ENCODE data around the gene C1QTNF8. TPM values are rescaled to one million over a fixed set of nuclear protein-coding genes. Genes with fewer than 3 reads are reported as not detected.

C1QTNF8 gene
- total RNA-seq, 2 donors from 2014 or later, result not detected

- Mint-ChIP-seq H3K36me3 (no peaks in the 10 kb centered on the region), H3K27me3 (peaks cover 0 to 20% of the 10 kb centered on the region in 2 donors), H3K4me1 (ENCODE audit: low read depth in 2 of 2) (peaks cover 5 to 6% of the 10 kb centered on the region in 2 donors), H3K27ac (no peak overlapping the region), H3K4me3 (no peak overlapping the region), H3K9me3 (no peaks in the 10 kb centered on the region)
- no peak for DNase-seq (ENCODE audit: low spot score)
- no peak for ATAC-seq
These were observed 29.4 kb downstream of the C1QTNF8 start for GRCh38 chr16:1066584-1067172.

GRCh38 chr16:1065469-1066128 lies 30.4 kb downstream of the C1QTNF8 start:
- Mint-ChIP-seq H3K9me3 (no peaks in the 10 kb centered on the region), H3K4me1 (ENCODE audit: low read depth in 2 of 2) (peaks cover 5 to 6% of the 10 kb centered on the region in 2 donors), H3K27me3 (peaks cover 0 to 20% of the 10 kb centered on the region in 2 donors), H3K27ac (no peak overlapping the region), H3K4me3 (no peak overlapping the region), H3K36me3 (no peaks in the 10 kb centered on the region)
- no peak for ATAC-seq
- DNase-seq (ENCODE audit: low spot score), result no peak

GRCh38 chr16:1063728-1064127 lies 32.3 kb downstream of the C1QTNF8 start:
- H3K9me3 Mint-ChIP-seq, result peaks cover 3% of the 10 kb centered on the region
- H3K4me3 Mint-ChIP-seq, result no peak overlapping the region
- H3K36me3 Mint-ChIP-seq, result no peaks in the 10 kb centered on the region
- DNase-seq (ENCODE audit: low spot score), result no peak
- peaks cover 5 to 6% of the 10 kb centered on the region in 2 donors for H3K4me1 Mint-ChIP-seq (ENCODE audit: low read depth in 2 of 2)
- ATAC-seq, result no peak
- H3K27me3 Mint-ChIP-seq, result peaks cover 0 to 17% of the 10 kb centered on the region in 2 donors
- H3K27ac Mint-ChIP-seq, result no peak overlapping the region

- DNase-seq (ENCODE audit: low spot score), result no peak
- peaks cover 0 to 17% of the 10 kb centered on the region in 2 donors for H3K27me3 Mint-ChIP-seq
- no peak overlapping the region for H3K4me3 Mint-ChIP-seq
- ATAC-seq, result no peak
- H3K36me3 Mint-ChIP-seq, result no peaks in the 10 kb centered on the region
- H3K27ac Mint-ChIP-seq, result no peak overlapping the region
- peaks cover 5 to 6% of the 10 kb centered on the region in 2 donors for H3K4me1 Mint-ChIP-seq (ENCODE audit: low read depth in 2 of 2)
- peaks cover 3% of the 10 kb centered on the region for H3K9me3 Mint-ChIP-seq
These were observed 33.1 kb downstream of the C1QTNF8 start for GRCh38 chr16:1062895-1063294.

GRCh38 chr16:1061769-1062505 lies 34.1 kb downstream of the C1QTNF8 start:
- Mint-ChIP-seq H3K27me3 (peaks cover 0 to 13% of the 10 kb centered on the region in 2 donors), H3K27ac (no peak overlapping the region), H3K9me3 (peaks cover 3% of the 10 kb centered on the region), H3K4me1 (ENCODE audit: low read depth in 2 of 2) (no peaks in the 10 kb centered on the region), H3K4me3 (no peak overlapping the region), H3K36me3 (no peaks in the 10 kb centered on the region)
- no peak for DNase-seq (ENCODE audit: low spot score)
- ATAC-seq, result no peak

DNA sequence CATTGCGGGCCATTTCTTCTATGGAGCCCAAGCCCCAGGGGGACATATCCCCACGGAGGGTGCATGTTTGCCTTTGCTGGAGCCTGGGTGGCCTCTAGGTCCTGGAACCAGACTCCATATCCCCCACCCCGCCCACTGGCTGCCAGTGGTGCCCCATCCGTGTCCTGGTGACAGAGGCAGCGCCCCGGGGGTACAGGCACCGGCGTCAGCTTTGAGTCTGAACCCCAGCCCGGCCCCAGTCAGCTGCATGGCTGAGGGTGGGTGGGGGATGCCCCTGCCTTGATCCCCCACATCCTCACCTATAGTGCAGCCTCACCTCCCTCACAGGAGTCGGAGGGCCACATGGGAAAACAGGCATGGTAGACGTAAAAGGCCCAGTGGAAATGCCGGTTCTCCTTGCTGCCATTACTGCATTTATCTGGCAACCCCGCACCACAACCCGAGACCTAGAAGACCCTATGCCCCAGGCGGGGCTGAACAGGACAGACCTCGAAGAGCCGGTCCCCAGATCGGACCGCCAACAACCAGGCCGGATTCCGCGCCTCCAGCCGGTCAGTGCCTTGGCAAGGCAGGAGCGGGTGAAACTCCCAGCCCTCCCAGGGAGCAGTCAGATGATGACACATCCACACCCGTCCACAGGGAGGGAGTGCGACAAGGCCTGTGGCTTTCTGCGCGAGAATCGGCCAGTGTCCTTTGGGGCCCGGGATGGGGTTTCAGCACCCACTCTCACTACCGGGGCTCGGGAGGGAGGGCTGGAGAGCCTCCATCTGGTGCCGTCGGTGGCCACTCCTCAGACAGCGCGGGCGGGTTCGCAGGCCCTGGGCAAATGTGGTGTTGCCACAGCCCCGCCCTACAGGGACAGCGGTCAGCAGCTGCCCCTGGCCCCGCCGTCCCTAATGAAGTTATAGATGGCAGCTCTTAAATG lies 35.4 kb downstream of the C1QTNF8 start:
- no peaks in the 10 kb centered on the region for H3K36me3 Mint-ChIP-seq
- H3K27me3 Mint-ChIP-seq, result peaks cover 0 to 10% of the 10 kb centered on the region in 2 donors
- no peak for ATAC-seq
- no peak overlapping the region for H3K27ac Mint-ChIP-seq
- no peaks in the 10 kb centered on the region for H3K4me1 Mint-ChIP-seq (ENCODE audit: low read depth in 2 of 2)
- H3K9me3 Mint-ChIP-seq, result peaks cover 3% of the 10 kb centered on the region
- no peak overlapping the region for H3K4me3 Mint-ChIP-seq
- DNase-seq (ENCODE audit: low spot score), result no peak

DNA sequence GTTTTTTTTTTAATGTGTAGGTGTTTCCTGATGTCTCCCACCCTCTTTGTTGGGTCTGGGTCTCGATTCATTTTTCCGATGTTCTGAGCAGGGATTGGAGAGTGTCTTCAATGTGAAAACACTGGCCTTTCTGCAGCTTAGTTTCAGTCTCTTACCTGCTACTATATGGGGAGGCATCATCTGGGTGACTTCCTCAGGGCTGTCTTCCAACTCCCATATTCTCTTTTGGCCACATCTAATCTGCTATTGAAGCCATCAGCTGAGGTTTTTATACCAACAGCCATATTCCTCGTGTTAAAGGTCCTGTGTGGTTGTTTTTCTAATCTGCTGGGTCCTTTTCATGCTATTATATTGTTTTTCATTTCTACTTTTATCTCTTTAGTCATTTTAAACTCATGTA lies 36.7 kb downstream of the C1QTNF8 start:
- no peak for DNase-seq (ENCODE audit: low spot score)
- Mint-ChIP-seq H3K36me3 (no peaks in the 10 kb centered on the region), H3K9me3 (peaks cover 3% of the 10 kb centered on the region), H3K4me1 (ENCODE audit: low read depth in 2 of 2) (no peaks in the 10 kb centered on the region), H3K4me3 (no peak overlapping the region), H3K27ac (no peak overlapping the region), H3K27me3 (peaks cover 0 to 4% of the 10 kb centered on the region in 2 donors)
- no peak for ATAC-seq

GRCh38 chr16:1058216-1058615 lies 37.8 kb downstream of the C1QTNF8 start:
- Mint-ChIP-seq H3K4me3 (no peak overlapping the region), H3K27ac (no peak overlapping the region), H3K4me1 (ENCODE audit: low read depth in 2 of 2) (no peaks in the 10 kb centered on the region), H3K9me3 (peaks cover 3% of the 10 kb centered on the region), H3K27me3 (no peaks in the 10 kb centered on the region), H3K36me3 (no peaks in the 10 kb centered on the region)
- ATAC-seq (no peak), DNase-seq (ENCODE audit: low spot score) (no peak)

DNA sequence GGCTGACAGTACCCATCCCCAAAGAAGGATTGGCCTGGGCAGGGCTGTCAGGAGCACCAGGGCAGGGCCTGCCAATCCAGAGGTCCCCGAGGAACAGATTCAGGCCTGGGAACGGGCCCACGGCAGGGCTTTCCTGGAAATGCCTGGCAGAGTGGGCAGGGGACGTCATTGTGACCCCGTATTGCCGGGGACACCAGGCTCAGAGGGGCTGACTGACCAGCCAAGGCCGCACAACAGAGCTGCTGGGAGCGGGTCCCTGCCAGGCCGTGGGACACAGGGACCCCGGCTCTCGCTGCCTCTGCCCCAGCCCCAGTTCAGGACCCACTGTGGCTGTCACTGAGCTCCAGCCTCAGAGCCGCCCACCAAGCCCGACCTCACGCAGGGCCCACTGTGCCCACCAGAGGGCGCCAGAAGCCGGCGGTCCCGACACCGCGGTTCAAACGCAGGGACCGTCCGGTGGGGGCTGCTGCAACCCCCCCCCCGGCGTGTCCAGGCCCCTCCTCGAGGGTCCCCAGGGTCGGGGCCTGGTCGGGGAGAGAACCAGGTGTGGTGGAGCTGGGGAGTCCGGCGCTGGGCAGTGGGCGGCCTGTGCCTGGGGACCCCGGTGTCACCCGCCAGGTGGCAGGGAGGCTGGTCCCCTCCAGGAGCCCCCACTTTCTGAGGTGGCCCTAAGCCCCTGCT lies 38.7 kb downstream of the C1QTNF8 start:
- ATAC-seq, result peak in 1 of 2 donors; percentile 50
- no peaks in the 10 kb centered on the region for H3K27me3 Mint-ChIP-seq

GRCh38 chr16:1056196-1056595 lies 39.8 kb downstream of the C1QTNF8 start:
- no peaks in the 10 kb centered on the region for H3K27me3 Mint-ChIP-seq
- H3K36me3 Mint-ChIP-seq, result no peaks in the 10 kb centered on the region
- no peak overlapping the region for H3K4me3 Mint-ChIP-seq

More for the DNA sequence above, 38.7 kb downstream of the C1QTNF8 start:
- H3K4me1 Mint-ChIP-seq (ENCODE audit: low read depth in 2 of 2), result no peaks in the 10 kb centered on the region
- no peaks in the 10 kb centered on the region for H3K36me3 Mint-ChIP-seq
- no peak for DNase-seq (ENCODE audit: low spot score)
- H3K9me3 Mint-ChIP-seq, result peaks cover 3% of the 10 kb centered on the region
- no peak overlapping the region for H3K27ac Mint-ChIP-seq
- no peak overlapping the region for H3K4me3 Mint-ChIP-seq

GRCh38 chr16:1055557-1055924 lies 40.5 kb downstream of the C1QTNF8 start:
- Mint-ChIP-seq H3K4me3 (no peak overlapping the region), H3K9me3 (peaks cover 3% of the 10 kb centered on the region), H3K27me3 (no peaks in the 10 kb centered on the region), H3K36me3 (no peaks in the 10 kb centered on the region), H3K27ac (no peak overlapping the region), H3K4me1 (ENCODE audit: low read depth in 2 of 2) (no peaks in the 10 kb centered on the region)
- no peak for ATAC-seq
- DNase-seq (ENCODE audit: low spot score), result no peak

More at GRCh38 chr16:1056196-1056595, 39.8 kb downstream of the C1QTNF8 start:
- H3K9me3 Mint-ChIP-seq, result peaks cover 3% of the 10 kb centered on the region
- H3K27ac Mint-ChIP-seq, result no peak overlapping the region
- DNase-seq (ENCODE audit: low spot score) (no peak), ATAC-seq (no peak)
- no peaks in the 10 kb centered on the region for H3K4me1 Mint-ChIP-seq (ENCODE audit: low read depth in 2 of 2)

DNA sequence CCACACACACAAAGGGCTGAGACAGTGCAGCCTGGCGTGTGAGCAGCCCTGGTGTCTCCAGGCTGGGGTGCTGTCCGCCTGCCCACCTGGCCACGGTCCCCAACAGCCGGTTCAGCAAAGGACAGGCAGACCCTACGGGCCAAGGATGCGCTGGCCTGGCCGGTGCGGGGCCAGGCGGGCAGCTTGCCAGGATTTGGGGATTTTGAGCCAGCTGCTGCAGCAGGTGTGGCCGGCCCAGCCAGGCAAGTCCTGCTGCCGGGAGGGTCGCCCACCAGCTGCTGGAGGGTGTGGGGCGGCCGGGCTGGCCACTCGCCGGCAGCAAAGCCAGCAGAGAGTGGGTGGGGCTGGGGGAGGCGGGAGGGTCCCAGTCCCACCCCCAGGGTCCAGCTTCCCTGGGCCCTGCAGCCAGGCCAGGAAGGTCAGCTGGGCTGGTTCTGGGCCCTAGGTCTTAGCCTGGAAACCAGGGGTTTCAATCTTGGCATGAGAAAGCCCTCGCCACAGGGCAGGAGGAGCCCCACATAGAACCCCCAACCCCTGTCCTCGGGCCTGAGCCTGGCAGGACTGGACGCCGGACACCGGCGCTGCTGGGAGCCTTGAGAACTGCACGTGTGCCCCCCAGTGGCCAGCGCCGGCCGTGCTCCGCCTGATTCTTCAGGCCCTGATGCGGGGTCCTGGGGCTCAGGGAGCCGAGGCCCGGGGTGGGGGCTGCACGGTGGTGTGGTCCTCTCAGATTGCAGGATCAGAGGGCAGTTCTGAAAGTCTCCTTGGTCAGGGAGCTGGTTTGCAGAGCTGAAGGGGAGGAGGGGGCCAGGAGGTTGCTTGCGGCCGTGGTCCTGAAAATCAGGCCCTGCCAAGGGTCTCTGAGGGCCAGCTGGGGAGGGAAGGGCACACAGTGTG lies 41.1 kb downstream of the C1QTNF8 start:
- Mint-ChIP-seq H3K9me3 (peaks cover 3% of the 10 kb centered on the region), H3K27ac (no peak overlapping the region)
- ATAC-seq, result no peak

More for the DNA sequence above, 41.1 kb downstream of the C1QTNF8 start:
- no peaks in the 10 kb centered on the region for H3K36me3 Mint-ChIP-seq
- no peaks in the 10 kb centered on the region for H3K27me3 Mint-ChIP-seq
- no peaks in the 10 kb centered on the region for H3K4me1 Mint-ChIP-seq (ENCODE audit: low read depth in 2 of 2)
- no peak for DNase-seq (ENCODE audit: low spot score)
- no peak overlapping the region for H3K4me3 Mint-ChIP-seq

Data from natural killer cell treated with Interleukin-12 subunit alpha and Interleukin-12 subunit beta and Interleukin-15 and Interleukin-18, amount 100 ng/mL, for 72 hours (primary cell).